ENCODE results near the gene SRPK3.

SRPK3 gene, protein sequence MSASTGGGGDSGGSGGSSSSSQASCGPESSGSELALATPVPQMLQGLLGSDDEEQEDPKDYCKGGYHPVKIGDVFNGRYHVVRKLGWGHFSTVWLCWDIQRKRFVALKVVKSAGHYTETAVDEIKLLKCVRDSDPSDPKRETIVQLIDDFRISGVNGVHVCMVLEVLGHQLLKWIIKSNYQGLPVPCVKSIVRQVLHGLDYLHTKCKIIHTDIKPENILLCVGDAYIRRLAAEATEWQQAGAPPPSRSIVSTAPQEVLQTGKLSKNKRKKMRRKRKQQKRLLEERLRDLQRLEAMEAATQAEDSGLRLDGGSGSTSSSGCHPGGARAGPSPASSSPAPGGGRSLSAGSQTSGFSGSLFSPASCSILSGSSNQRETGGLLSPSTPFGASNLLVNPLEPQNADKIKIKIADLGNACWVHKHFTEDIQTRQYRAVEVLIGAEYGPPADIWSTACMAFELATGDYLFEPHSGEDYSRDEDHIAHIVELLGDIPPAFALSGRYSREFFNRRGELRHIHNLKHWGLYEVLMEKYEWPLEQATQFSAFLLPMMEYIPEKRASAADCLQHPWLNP

DNA sequence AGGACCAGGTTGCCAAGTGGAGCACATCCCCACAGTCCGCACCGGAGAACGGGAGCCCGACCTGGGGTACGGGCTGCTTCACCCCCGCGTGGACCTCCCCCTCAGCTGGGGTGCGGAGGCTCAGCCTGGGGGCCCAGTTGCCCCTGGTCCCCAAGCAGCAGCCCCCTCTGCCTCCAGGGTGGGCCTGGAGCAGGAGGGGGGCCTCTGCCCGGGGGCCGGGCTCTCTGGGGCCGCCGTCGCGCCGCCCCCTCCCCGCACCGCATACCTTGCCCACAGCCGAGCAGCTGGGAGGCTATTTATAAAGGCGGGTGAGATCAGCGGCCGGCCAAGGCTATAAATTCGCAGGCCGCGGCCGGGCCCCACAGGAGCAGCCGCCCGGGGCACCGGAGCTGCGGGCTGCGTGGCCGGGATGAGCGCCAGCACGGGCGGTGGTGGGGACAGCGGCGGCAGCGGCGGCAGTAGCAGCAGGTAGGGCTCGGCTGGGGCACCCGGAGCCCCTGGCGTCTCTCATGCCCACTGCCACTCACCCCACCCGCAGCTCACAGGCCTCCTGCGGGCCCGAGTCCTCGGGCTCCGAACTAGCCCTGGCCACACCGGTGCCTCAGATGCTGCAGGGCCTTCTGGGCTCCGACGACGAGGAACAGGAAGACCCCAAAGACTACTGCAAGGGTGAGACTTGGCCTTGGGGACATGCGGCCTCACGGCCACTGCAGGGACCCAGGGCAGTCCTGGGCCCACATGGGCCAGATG lies at the start of gene SRPK3:
Gene SRPK3 (plus strand): TSS at position 364 of the 750 bp plus-strand sequence. CDS start 46 bp downstream, at position 410.
- peaks cover 17% of the 10 kb centered on the region for H3K27me3 Mint-ChIP-seq
- H3K4me1 Mint-ChIP-seq (ENCODE audit: low read depth) = peaks cover 3% of the 10 kb centered on the region
- H3K9me3 Mint-ChIP-seq = no peaks in the 10 kb centered on the region
- H3K4me3 Mint-ChIP-seq = no peak within 1 kb of the TSS
- no peak within 1 kb of the TSS for H3K27ac Mint-ChIP-seq
- H3K36me3 Mint-ChIP-seq (ENCODE audit: low read depth) = peaks cover 11% of the 10 kb centered on the region
- DNase-seq = no peak

DNA sequence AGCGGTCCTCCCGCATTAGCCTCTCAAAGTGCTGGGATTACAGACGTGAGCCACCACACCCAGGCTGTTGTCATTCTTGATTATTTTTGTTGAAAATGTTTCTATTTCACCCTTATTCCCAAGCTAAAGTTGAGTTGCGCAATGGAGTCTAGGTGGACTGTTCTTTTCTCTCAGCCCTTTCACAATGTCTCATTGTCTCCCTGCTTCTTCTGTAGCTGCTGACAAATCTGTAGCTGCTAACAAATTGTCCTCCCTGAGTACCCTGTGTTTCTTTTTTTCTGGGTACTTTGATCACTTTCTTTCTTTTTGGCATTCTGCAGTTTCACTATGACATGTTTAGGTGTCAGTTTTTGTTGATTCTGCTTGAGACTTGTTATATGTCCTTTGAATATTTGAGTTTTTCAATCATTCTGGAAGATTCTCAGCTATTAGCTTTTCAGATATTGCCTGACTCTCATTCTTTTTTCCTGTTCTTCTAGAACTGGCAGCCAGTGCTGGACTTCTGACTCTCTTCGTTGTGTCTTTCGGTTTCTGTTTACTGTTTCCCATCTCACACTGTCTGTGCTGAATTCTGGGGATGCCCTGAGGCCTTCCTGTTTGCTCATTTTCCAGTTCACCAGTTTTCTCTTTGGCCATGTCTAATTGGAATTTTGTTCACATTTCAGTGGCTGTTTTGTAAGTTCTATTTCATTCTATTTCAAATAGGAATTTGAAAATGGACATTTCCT lies 49.6 kb upstream of the SRPK3 start:
- DNase-seq = no peak
- peaks cover 1% of the 10 kb centered on the region for H3K36me3 Mint-ChIP-seq (ENCODE audit: low read depth)
- H3K4me1 Mint-ChIP-seq (ENCODE audit: low read depth) = peaks cover 42% of the 10 kb centered on the region
- H3K27me3 Mint-ChIP-seq = peaks cover 20% of the 10 kb centered on the region
- H3K4me3 Mint-ChIP-seq = no peak overlapping the region
- peaks cover 4% of the 10 kb centered on the region for H3K9me3 Mint-ChIP-seq
- peak overlapping the region; percentile 1 for H3K27ac Mint-ChIP-seq

- H3K4me3 Mint-ChIP-seq = no peak overlapping the region
- peaks cover 4% of the 10 kb centered on the region for H3K9me3 Mint-ChIP-seq
- peaks cover 1% of the 10 kb centered on the region for H3K36me3 Mint-ChIP-seq (ENCODE audit: low read depth)
Measured at GRCh38 chrX:153731845-153732215, 49.0 kb upstream of the SRPK3 start.

DNA sequence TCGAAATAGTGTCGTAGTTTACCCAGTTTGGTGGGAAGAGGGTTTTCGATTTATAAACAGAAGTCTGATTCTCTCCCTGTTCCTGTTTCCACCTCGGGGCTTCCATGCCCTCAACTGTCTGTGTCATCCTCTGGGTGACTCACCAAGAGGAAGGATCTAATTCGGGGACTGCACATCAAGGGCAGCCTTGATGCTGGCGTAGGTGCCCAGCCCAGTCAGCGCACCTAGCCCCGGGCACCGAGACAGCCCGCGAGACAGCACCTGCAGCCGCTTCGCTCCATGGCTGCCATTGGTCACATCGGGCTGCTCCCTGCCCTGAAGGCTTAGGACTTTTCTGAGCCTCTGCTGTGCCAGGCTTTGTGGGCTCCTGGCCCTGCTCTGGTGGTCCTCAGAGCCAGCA lies 48.4 kb upstream of the SRPK3 start:
- no peak overlapping the region for H3K4me3 Mint-ChIP-seq
- peaks cover 26% of the 10 kb centered on the region for H3K27me3 Mint-ChIP-seq
- no peak overlapping the region for H3K27ac Mint-ChIP-seq
- peaks cover 1% of the 10 kb centered on the region for H3K36me3 Mint-ChIP-seq (ENCODE audit: low read depth)
- no peak for DNase-seq
- peaks cover 32% of the 10 kb centered on the region for H3K4me1 Mint-ChIP-seq (ENCODE audit: low read depth)
- H3K9me3 Mint-ChIP-seq = peaks cover 4% of the 10 kb centered on the region

More at GRCh38 chrX:153731845-153732215, 49.0 kb upstream of the SRPK3 start:
- no peak for DNase-seq
- peak overlapping the region; percentile 1 for H3K27ac Mint-ChIP-seq
- peaks cover 38% of the 10 kb centered on the region for H3K4me1 Mint-ChIP-seq (ENCODE audit: low read depth)
- H3K27me3 Mint-ChIP-seq = peaks cover 25% of the 10 kb centered on the region

DNA sequence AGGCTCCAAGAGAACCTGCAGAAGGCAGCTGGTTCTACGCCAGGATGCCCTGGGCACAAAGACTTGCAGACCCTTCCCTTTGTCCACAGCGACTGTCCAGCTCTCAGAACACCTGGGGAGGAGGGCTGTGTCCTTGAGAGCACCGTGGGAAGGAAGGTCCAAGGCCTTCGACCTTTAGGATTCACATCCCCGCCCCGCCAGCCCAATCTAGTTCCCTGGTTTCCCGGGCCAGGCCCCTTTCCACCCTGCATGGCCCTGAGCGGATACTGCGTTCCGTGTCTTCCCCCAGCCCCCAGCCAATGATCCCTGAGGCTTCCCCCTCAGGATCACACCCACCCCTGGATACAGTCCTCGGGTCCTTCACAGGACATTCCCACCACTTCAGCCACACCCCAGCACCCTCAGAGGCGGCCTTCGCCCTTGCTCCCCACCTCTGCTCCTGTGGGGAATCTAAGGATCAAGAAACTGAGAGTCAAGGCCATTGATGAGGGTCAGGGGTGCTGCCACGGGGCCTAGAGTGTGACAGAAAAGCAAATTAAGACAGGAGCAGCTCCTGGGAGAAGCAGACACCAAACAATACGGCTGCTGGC lies 47.1 kb upstream of the SRPK3 start:
- Mint-ChIP-seq H3K9me3 (peaks cover 4% of the 10 kb centered on the region), H3K36me3 (ENCODE audit: low read depth) (peaks cover 1% of the 10 kb centered on the region), H3K27me3 (peaks cover 23% of the 10 kb centered on the region), H3K4me3 (no peak overlapping the region), H3K27ac (no peak overlapping the region), H3K4me1 (ENCODE audit: low read depth) (peaks cover 27% of the 10 kb centered on the region)
- no peak for DNase-seq

DNA sequence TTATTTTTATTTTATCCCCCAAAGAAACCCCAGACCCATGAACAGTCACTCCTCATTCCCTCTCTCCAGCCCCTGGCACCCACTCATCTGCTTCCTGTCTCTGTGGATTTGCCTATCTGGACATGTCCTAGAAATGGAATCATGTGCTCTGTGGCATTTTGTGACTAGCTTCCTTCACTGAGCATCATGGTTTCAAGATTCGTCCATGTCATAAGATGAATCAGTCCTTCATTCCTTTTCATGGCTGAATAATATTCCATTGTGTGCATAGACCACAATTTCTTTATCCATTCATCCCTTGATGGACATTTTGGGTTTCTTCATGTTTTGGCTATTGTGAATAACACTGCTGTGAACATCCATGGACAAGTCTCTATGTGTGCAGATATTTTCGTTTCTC lies 46.0 kb upstream of the SRPK3 start:
- DNase-seq = no peak
- no peak overlapping the region for H3K4me3 Mint-ChIP-seq
- peaks cover 20% of the 10 kb centered on the region for H3K27me3 Mint-ChIP-seq
- H3K4me1 Mint-ChIP-seq (ENCODE audit: low read depth) = peaks cover 32% of the 10 kb centered on the region
- H3K9me3 Mint-ChIP-seq = peaks cover 4% of the 10 kb centered on the region
- no peaks in the 10 kb centered on the region for H3K36me3 Mint-ChIP-seq (ENCODE audit: low read depth)
- no peak overlapping the region for H3K27ac Mint-ChIP-seq

GRCh38 chrX:153735274-153735673 lies 45.6 kb upstream of the SRPK3 start:
- no peak overlapping the region for H3K4me3 Mint-ChIP-seq
- peaks cover 20% of the 10 kb centered on the region for H3K27me3 Mint-ChIP-seq
- DNase-seq = peak; percentile 28
- no peak overlapping the region for H3K27ac Mint-ChIP-seq
- no peaks in the 10 kb centered on the region for H3K36me3 Mint-ChIP-seq (ENCODE audit: low read depth)
- peaks cover 4% of the 10 kb centered on the region for H3K9me3 Mint-ChIP-seq
- peaks cover 36% of the 10 kb centered on the region for H3K4me1 Mint-ChIP-seq (ENCODE audit: low read depth)

- Mint-ChIP-seq H3K27ac (no peak overlapping the region), H3K36me3 (ENCODE audit: low read depth) (no peaks in the 10 kb centered on the region), H3K9me3 (peaks cover 4% of the 10 kb centered on the region), H3K4me3 (no peak overlapping the region), H3K27me3 (peaks cover 23% of the 10 kb centered on the region), H3K4me1 (ENCODE audit: low read depth) (peaks cover 36% of the 10 kb centered on the region)
- no peak for DNase-seq
Measured at GRCh38 chrX:153736071-153736820, 44.6 kb upstream of the SRPK3 start.

DNA sequence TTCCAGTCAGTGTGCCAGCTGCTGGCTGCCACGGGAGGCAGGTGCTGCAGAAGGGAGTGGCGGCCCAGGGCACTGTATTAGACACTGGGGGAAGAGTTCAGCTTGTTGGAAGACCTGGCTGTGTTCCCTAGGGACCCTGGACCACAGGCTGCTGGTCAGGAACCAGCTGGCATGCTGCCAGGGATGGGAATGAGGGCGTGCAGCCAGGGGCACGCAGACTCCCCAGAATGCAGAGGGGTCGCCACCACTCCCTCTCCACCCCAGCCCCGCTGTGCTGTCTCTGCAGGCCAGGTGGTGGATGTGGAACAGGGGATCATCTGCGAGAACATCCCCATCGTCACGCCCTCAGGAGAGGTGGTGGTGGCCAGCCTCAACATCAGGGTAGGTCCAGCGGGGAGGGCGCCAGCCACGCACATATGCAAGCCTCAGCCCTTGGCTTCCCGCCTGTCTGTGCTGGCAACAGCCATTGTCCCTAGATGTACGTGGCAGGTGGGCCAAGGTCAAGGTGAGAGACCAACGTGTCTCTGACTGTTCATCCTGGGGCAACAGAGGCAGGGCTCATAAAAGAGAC lies 43.9 kb upstream of the SRPK3 start:
- no peak for DNase-seq
- Mint-ChIP-seq H3K27me3 (peaks cover 27% of the 10 kb centered on the region), H3K36me3 (ENCODE audit: low read depth) (no peaks in the 10 kb centered on the region), H3K27ac (no peak overlapping the region), H3K4me1 (ENCODE audit: low read depth) (peaks cover 29% of the 10 kb centered on the region), H3K9me3 (no peaks in the 10 kb centered on the region), H3K4me3 (no peak overlapping the region)

- H3K4me1 Mint-ChIP-seq (ENCODE audit: low read depth) = peaks cover 26% of the 10 kb centered on the region
- DNase-seq = no peak
- no peaks in the 10 kb centered on the region for H3K36me3 Mint-ChIP-seq (ENCODE audit: low read depth)
- H3K27ac Mint-ChIP-seq = no peak overlapping the region
- H3K9me3 Mint-ChIP-seq = no peaks in the 10 kb centered on the region
- peaks cover 29% of the 10 kb centered on the region for H3K27me3 Mint-ChIP-seq
- no peak overlapping the region for H3K4me3 Mint-ChIP-seq
Measured at GRCh38 chrX:153738056-153738605, 42.7 kb upstream of the SRPK3 start.

GRCh38 chrX:153739754-153740486 lies 40.9 kb upstream of the SRPK3 start:
- H3K36me3 Mint-ChIP-seq (ENCODE audit: low read depth) = no peaks in the 10 kb centered on the region
- H3K9me3 Mint-ChIP-seq = no peaks in the 10 kb centered on the region
- peak overlapping the region; percentile 33 for H3K27ac Mint-ChIP-seq
- H3K4me1 Mint-ChIP-seq (ENCODE audit: low read depth) = peaks cover 27% of the 10 kb centered on the region
- peak; percentile 60 for DNase-seq
- H3K4me3 Mint-ChIP-seq = peak overlapping the region; percentile 20
- H3K27me3 Mint-ChIP-seq = peaks cover 33% of the 10 kb centered on the region

GRCh38 chrX:153740631-153741222 lies 40.1 kb upstream of the SRPK3 start:
- H3K9me3 Mint-ChIP-seq = no peaks in the 10 kb centered on the region
- no peak for DNase-seq
- peaks cover 38% of the 10 kb centered on the region for H3K27me3 Mint-ChIP-seq
- no peak overlapping the region for H3K4me3 Mint-ChIP-seq
- H3K4me1 Mint-ChIP-seq (ENCODE audit: low read depth) = peaks cover 19% of the 10 kb centered on the region
- peak overlapping the region; percentile 33 for H3K27ac Mint-ChIP-seq
- H3K36me3 Mint-ChIP-seq (ENCODE audit: low read depth) = no peaks in the 10 kb centered on the region

All from activated T-cell treated with anti-CD3 and anti-CD28 coated beads, Interleukin-2, amount 50 U/mL, for 24 hours (primary cell).